SK-N-MC (cell line): Measurements from ENCODE around the gene PEAK1.

ENCODE experiments used
- EZH2 ChIP-seq: fragments of 200-600 bp; sonication (generic); IDR thresholded peaks from one replicate; pipeline ENCODE4 v1.6.1; 2017; ENCODE audit warnings: antibody characterized with exemption
- POLR2AphosphoS5 ChIP-seq: IDR thresholded peaks from 2 replicates; pipeline ENCODE4 v1.6.1; 2012; ENCODE audit warnings: mild to moderate bottlenecking, low read depth, low read length, borderline replicate concordance

DNA sequence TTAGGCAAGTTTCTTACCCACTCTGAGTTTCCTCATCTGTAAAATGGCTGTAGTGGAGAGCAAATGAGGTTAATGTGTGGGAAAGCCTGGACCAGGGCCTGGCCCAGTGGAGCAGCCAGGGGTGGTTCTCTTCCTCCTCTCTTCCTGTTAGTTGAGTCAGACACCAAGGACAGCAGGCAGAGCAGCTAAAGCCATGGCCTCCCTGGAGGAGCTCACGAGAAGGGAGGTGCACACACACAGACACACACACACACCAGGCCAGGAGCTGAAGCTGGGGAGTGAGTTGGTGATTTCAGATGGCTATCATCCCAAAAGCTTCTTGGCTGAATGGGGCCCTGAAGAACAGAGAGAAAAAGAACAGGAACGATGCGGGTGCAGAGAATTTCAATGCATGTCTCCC, 315.7 kb downstream of the PEAK1 start:
- no peak for TF ChIP-seq EZH2
- no peak for TF ChIP-seq POLR2AphosphoS5
